IPS-11a (cell line): ENCODE results near the gene PACSIN2.

Experiments used
- H3K4me3 ChIP-seq: one replicate; pipeline ENCODE4 v1.5.1; 2013; ENCODE audit warnings: low read depth, low read length, control low read depth

Gene PACSIN2

DNA sequence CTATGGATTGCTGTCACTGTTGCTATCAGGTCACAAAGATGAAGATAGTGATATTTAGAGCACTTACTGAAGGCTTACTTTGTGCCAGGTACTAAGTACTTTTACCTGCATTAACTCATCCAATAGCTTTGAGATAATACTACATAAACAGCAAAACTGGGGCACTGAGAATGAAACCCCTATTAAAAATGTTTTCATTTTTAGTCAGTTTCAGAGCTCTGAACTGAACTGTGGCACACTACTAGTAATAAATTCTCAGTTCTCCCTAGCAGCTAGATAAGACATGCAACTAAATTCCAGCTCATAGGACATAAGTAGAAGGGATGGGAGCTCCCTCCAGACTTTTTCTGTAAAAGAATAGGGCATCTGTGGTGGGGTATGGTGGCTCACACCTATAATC, 181.8 kb downstream of the PACSIN2 start:
- no peak overlapping the region for H3K4me3 ChIP-seq

DNA sequence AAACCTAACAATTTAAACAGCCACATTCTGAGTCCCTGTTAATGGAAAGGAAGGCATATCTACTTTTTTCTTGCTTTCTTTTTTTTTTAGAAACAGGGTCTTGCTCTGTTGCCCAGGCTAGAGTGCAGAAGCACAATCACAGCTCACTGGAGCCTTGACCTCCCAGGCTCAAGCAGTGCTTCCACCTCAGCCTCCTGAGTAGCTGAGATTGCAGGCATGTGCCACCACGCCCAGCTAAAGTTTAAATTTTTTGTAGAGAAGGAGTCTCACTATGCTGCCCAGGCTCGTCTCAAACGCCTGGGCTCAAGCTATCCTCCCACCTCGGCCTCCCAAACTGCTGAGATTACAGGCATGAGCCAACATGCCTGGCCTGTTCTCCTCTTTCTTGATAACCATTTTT, 183.2 kb downstream of the PACSIN2 start:
- no peak overlapping the region for H3K4me3 ChIP-seq

DNA sequence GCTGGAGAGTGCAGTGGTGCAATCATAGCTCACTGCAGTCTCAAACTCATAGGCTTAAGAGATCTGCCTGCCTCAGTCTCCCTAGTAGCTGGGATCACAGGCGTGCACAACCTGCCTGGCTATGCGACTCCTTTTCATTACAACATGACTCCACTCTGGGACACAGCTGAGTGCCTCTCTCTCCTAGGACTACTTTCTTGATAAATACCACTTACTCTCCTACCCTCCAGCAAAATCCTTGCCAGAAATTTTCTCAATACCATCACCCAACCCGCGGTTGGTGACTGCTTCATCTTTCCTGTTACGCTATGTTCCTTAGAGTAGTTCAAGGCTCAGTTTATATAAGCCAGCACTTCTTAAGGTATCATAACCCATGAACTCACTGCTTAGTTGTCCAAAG, 184.8 kb downstream of the PACSIN2 start:
- H3K4me3 ChIP-seq = no peak overlapping the region

DNA sequence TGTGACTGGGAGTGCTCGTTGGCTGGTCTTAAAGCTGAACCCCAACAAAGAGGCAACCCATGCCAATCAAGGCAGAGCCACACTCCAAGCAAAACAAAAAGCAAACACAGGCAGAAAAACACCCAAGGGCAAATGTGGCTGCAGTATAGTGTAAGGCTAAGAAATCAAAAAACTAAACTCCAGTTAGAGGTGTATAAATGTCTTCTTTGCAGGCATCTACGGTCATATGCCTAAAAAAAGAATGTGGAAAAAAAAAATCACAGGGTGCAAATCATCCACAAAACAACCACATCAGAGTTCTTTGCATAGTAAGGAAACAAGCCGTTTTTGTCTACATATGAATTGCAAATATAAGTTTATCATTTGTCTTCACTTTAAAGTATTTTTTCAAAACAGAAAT, 185.6 kb downstream of the PACSIN2 start:
- H3K4me3 ChIP-seq = no peak overlapping the region

DNA sequence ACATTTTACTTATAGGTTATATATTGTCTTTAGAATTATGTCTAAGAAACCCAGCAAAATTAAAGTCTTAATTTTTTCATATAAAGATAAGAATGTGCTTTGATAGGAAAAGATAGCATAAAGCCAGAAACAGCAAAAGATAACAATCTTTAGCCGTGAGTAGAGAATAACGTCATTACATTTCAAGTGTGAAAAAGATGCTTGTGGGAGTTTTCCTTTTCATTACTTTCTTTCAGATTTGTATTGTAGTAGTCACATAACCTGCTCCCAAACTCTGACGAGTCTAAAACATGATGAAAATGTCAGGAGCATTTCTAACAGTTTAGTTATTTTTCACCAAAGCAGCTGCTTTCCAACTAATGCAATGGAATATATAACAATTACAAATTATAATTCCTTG, 189.2 kb downstream of the PACSIN2 start:
- no peak overlapping the region for H3K4me3 ChIP-seq

- no peak overlapping the region for H3K4me3 ChIP-seq
Measured at GRCh38 chr22:42821386-42821785, 193.6 kb downstream of the PACSIN2 start.

GRCh38 chr22:42820045-42820763, 194.7 kb downstream of the PACSIN2 start:
- no peak overlapping the region for H3K4me3 ChIP-seq
